Stimulated activated CD8-positive, alpha-beta memory T cell treated with anti-CD3 and anti-CD28 coated beads, Interleukin-2, amount 100 ng/mL, for 48 hours (primary cell): ENCODE measurements around the gene VWA8.
"Not testable (repeated sequence)": the region's sequence is repeated elsewhere in the genome, so short reads cannot be mapped to it uniquely, and the experiment has no call there.

Experiments
- DNase-seq, 2 donors: peaks; one replicate each; pipeline ENCODE4 v3.0.0-alpha.2; 2020; ENCODE audit warnings: low read depth in 2 of 2

The VWA8 gene

DNA sequence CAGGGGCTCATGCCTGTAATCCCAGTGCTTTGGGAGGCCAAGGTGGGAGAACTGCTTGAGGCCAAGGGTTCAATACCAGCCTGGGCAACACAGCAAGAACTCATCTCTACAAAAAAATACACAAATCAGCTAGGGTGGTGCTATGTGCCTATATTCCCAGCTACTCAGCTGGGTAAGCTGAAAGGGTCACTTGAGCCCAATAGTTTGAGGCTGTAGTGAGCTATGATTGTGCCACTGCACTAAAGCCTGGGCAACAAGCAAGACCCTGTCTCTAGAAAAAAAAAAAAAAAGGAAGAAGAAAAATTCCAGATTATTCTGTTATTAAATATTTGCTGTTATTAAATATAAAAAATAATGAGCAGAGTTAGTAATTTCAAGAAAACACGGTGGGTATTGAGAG, 372.5 kb downstream of the VWA8 start:
- no peak for DNase-seq

DNA sequence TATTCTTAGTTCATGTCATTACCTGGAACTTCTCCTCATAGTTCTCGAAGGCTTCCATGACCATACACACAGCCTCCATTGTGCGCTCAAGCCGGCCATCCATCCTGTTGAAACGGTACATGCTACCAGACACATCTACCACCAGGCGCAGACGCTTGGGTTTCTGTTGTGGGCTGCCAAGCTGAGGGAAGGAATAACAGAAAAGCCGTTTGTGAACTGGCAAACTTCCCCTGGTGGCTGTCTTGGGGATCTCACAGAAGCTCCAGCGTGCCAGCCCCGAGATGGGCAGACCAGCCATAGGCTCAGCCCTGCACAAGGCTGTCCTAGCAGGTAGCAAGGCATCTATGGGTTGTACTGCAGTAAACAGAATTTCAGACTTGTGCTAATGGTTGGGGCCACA, 373.4 kb downstream of the VWA8 start:
- DNase-seq = no peak

DNA sequence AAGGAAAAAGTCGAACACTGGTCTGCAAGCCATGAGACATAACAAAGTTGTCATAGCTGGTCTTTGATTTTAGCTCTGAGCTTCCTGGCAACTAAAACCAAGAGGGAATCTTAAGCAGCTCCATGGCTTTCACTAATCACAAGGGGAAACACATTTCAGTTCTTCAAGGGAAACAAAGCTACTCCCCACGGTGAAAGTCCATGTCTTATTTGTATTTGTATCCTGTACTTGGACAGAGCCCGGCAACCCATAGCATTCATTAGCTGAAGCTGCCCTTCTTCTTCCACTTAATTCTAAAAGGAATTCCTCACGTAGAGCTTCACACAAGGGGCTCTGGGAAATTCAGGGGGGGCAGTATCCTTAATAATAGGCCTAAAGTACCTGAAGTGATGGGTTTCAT, 374.7 kb downstream of the VWA8 start:
- no peak for DNase-seq

DNA sequence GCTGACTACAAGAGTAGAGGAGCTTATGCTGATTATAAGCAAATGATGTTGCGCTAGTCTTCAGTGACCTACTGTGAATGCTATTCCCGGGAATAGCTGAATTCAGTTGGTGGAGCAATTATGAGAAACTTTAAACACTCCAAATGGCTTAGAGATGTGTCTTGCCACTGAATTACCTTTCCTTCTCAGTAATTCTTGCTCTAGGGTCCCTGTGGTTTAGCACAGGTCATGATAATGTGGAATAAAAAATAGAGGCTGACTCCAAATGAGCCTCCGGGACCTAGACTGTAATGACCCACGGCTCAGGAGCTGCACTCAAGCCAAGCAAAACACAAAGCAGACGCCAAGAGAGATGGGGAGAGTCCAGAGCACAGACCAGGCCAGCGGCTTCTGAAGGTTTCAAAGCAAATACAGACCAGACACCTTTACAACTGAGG, 378.9 kb downstream of the VWA8 start:
- no peak for DNase-seq

DNA sequence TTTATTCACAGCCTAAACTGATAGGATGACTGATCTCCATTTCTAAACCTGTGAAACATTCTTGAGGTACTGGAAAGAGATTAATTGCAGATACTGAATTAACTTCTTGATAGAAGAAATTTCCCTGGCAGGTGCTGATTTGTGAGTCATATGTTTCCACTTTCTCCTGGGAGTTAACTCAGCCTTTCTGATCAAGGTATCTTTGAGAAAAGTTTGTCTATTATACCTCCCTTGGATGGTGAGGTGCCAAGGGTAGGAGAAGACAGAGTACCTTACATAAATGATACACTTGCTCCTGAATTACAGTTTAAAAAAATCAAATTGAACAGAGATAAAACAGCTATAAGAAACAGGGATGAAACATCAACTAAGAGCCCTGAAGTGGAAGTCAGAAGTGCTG, 380.6 kb downstream of the VWA8 start:
- DNase-seq = no peak

DNA sequence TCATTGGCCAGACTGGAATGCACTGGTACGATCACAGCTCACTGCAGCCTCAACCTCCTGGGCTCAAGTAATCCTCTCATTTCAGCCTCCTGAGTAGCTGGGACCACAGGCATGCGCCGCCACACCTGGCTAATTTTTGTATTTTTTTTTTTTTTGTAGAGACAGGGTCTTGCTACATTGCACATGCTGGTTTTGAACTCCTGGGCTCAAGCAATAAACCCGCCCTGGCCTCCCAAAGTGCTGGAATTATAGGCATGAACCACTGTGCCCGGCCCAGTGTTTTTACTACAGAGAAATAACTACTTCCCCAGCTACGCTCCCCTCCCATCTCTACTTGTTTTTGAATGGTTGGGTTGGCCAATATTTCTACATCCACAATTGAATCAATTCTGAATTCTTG, 381.0 kb downstream of the VWA8 start:
- no peak for DNase-seq

GRCh38 chr13:41579168-41579567, 381.7 kb downstream of the VWA8 start:
- DNase-seq = no peak

DNA sequence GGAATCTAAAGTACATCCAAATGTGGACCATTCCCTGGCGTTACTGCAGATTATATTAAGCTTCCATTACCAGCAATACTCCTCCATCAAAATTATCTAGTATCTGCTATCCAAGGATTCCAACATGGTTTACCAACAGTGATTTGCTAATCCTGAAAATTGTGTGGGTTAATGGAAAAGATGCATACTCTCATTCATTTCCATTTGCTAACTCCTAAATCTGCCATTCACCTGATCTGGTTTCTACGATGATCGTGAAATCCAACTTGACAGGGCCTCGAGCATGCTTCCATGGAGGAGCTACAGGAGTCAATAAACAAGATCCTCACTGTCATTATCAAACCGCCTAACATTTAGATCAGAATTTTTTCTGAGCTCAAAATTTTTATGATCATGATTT, 382.5 kb downstream of the VWA8 start:
- no peak for DNase-seq

DNA sequence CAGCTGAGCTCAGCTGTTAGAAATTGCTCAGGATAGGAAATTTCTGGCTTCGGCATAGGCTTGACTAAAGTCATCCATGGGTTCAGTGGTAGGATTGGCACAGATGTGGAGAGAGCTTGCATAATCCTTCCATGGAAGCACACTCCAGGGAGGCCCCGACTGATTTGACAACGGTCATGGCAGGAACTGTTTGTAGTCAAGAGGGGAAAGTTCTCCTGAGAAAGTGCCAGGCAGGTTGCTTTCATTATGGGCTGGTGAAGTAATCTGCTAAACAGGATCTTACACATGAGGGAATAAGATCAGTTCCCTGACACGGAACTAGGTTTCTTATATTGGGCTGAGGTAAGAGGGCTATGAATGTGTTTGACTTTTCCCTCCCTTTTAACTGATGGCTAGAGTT, 383.5 kb downstream of the VWA8 start:
- DNase-seq = no peak

GRCh38 chr13:41573640-41574039, 387.3 kb downstream of the VWA8 start:
- not testable (repeated sequence) for DNase-seq

DNA sequence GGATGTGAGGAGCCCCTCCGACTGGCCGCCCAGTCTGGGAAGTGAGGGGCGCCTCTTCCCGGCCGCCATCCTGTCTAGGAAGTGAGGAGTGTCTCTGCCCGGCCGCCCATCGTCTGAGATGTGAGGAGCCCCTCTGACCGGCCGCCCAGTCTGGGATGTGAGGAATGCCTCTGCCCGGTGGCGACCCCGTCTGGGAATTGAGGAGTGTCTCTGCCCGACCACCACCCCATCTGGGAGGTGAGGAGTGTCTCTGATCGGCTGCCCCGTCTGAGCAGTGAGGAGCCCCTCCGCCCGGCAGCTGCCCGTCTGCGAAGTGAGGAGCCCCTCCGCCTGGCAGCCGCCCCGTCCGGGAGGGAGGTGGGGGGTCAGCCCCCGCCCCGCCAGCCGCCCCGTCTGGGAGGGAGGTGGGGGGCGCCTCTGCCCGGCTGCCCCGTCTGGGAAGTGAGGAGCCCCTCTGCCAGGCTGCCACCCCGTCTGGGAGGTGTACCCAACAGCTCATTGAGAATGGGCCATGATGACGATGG, 389.0 kb downstream of the VWA8 start:
- not testable (repeated sequence) for DNase-seq

DNA sequence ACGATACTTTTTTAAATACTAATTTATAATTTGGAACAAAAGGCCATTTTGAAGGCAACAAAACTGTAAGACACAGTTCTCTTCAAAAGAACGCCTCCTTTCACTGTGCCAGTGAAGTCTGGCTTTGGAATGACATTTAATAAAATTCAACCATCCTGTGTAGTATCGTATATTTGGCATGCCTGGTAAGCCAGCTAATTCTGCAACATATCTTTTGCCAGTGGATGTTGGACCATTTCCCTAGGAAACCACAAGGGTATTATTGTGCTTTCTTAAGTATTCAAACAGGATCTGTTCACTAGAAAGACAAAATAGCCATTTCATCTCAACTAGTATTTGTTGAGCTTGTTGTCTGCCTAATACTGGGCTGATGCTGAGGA, 391.9 kb downstream of the VWA8 start:
- DNase-seq = no peak

GRCh38 chr13:41568143-41568971, 392.6 kb downstream of the VWA8 start:
- DNase-seq = no peak

DNA sequence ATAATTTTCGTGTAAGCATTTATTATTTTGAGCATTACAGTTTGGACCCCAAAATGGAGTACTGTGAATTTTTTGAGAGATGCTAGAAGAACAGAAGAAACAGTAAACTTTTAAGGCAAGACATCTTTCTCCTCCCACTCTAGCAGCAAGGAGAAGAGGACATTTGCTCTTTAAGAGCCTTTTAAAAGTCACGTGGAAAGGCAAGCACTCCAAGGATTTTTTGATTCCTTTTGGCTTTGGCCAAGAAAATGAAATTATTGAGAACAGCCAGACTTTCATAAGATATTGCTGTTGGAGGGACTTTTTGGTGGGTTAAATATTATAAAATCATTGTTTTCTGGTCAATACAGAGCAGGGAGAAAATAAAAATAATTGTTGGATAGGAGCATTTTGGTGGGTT, 393.5 kb downstream of the VWA8 start:
- DNase-seq = no peak

GRCh38 chr13:41565846-41566245, 395.1 kb downstream of the VWA8 start:
- no peak for DNase-seq

DNA sequence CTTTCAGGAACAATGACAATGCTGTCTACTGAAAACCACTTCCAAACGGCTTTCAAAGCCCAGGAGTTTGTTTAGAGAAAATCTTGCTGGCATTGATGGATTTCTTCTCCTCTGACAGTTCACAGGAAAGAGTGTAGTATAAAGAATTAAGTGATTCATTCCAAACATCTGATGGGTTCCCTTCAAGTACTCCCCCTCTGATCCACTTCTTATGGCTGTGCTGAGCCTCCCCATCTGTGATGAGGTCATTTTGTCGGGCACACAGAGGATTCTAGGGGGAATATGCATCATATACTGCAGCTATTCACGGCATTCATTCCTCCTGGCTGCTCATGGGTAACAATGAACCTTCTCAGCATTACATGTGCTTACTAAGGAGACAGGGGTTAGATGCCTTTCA, 395.7 kb downstream of the VWA8 start:
- no peak for DNase-seq

- DNase-seq = no peak
Measured at GRCh38 chr13:41563984-41564365, 396.9 kb downstream of the VWA8 start.

GRCh38 chr13:41563341-41563983, 397.4 kb downstream of the VWA8 start:
- no peak for DNase-seq

DNA sequence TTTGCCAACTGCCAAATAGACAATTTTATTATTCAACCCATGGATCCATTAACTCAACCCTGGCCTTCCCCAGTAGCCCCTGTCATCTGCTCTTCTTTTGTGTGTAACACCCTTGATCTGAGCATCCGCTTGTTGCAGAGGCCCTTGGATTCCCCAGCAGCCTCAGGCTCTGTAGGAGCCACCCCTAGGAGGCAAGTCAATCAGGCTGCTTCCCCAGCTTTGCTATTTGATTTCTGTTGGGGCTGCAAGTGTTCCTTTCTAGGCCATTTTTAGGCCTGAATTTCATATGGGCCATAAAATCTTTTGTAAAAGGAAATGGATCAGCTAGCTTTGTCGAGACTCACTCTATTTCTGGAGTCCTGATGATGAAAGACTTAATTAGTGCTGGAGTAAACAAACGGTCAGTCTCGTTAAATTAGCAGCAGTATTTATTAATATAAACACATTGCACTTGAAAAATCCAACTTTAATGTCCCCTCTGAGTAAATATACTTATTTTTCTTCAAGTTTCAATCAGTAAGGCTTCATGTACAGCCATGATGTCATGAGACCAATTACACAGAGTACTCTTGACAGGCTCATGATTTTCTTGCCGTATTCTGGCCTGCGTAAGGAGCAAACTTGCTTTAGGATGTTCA, 398.2 kb downstream of the VWA8 start:
- DNase-seq = no peak

- DNase-seq = no peak
Measured at GRCh38 chr13:41562083-41562482, 398.8 kb downstream of the VWA8 start.

DNA sequence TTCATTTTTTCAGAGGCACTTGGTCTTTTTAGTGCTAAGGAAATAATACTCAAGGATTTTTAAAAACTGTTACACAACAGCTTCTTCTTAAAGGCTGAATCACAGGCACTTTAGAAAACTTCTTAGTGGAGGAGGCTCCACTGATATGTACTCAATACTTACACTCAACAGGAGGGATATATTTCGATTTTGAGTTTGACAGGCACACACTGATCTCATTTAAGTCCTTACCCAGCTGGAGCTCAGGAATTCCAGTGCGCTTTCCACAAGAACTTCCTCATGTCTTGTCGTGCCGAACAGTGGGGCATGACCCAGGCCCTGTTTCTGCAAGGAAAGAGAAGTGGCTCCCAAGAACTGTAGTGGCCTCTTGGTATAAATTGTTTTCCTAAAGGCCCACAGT, 399.7 kb downstream of the VWA8 start:
- DNase-seq = no peak

DNA sequence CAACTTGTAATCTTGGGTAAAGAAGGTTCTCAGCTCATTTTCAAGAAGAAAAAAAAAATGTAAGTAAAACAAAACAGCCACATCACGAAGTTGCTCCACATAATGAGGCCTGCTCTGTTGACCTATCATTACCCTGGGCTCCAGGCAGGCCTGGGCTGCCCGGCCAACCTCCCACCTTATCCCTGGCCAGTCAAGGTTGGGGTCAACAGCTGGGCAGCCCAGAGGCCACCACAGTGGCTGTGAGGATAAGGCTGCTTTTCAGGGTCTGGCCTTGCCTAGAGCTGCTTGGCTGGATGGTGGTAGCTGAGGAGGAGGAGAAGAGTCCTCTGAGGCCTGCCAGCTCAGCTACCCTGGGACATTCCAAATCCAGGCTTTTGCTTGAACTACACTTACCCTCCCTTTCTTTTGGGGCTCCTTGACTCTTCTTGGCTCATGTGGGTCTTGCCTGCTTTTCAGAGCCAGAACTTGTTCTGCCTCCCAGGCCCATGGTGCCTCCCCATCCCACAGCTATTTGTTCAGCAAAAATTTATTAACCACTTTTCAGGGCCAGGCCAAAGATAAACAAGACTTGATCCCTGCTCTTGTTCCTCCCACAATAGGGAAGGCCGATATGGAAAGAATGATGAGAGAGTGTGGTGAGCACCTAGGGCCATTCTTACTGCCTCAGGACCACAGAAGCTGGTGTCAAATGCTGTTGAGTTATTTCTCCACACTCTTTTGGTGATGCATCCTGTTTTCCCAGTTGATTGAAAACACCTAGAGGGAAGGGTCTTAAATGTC, 401.9 kb downstream of the VWA8 start:
- no peak for DNase-seq
